HepG2 (cell line): Measurements from ENCODE around the gene SLC35F3. TPM values are rescaled to one million over a fixed set of nuclear protein-coding genes. Genes with fewer than 3 reads are reported as not detected.

Experiments used
- ATAC-seq: fragments of 200-7000 bp; cut with Tn5 transposase; 3 replicates; pipeline ENCODE4 v1.9.1; 2020; ENCODE audit warnings: mild to moderate bottlenecking, moderate library complexity
- BruUV-seq: library from RNA; stranded (reverse); fragments of 400-500 nt; replicated peaks from 2 replicates; lab custom pipeline; 2021; lab: Mats Ljungman, UMichigan
- CTCF ChIA-PET: fragments of 300-600 bp; formaldehyde crosslinking; extraction: SDS; loops from one replicate; lab custom pipeline; 2021; ENCODE audit warnings: low total read pairs, inconsistent platforms, low intra/inter-chr PET ratio; lab: Yijun Ruan, JAX
- POLR2A ChIA-PET: fragments of 350-600 bp; sonication (Branson Sonifier 250); formaldehyde crosslinking; loops from one replicate; lab custom pipeline; 2020; ENCODE audit warnings: antibody characterized with exemption, inconsistent platforms; lab: Yijun Ruan, JAX
- DNase-seq: peaks from one replicate; pipeline ENCODE4 v3.0.0-alpha.2; 2015; ENCODE audit warnings: low spot score
- FAIRE-seq: peaks from 3 replicates; lab custom pipeline; 2011; peaks lifted over from hg19 to GRCh38; lab: Jason Lieb, UNC
- H2AFZ ChIP-seq: one replicate; pipeline ENCODE4 v1.6.1; 2011; ENCODE audit warnings: low read length, inconsistent platforms
- H3K27ac ChIP-seq: fragments of 300-600 bp; 3 replicates; pipeline ENCODE4 v1.8.0; 2011; ENCODE audit warnings: mixed run types, mild to moderate bottlenecking, mixed read lengths, low read length, inconsistent platforms; ENCODE audit not compliant: insufficient read depth; ENCODE audit errors: extremely low read length
- H3K27me3 ChIP-seq, 2 experiments: fragments of 200-600 bp in 1 of 2; 2 replicates in 1 of 2; 3 replicates in 1 of 2; pipeline versions ENCODE4 v1.6.0 to v1.8.0; 2011; ENCODE audit warnings: low read length in 2 of 2, mild to moderate bottlenecking in 2 of 2, moderate library complexity in 2 of 2, inconsistent platforms in 1 of 2; ENCODE audit not compliant: insufficient read depth in 2 of 2, control insufficient read depth in 1 of 2
- H3K36me3 ChIP-seq, 2 experiments: fragments of 200-600 bp in 1 of 2; replicated peaks in 1 of 2; 2 replicates in 1 of 2; 3 replicates in 1 of 2; pipeline versions ENCODE4 v1.5.1 to v1.8.0; 2011; ENCODE audit warnings: low read length in 2 of 2, inconsistent platforms in 1 of 2; ENCODE audit not compliant: insufficient read depth in 2 of 2, control insufficient read depth in 1 of 2
- H3K4me1 ChIP-seq: 2 replicates; pipeline ENCODE4 v1.5.1; 2012; ENCODE audit warnings: low read length, inconsistent platforms; ENCODE audit not compliant: insufficient read depth
- H3K4me2 ChIP-seq: 2 replicates; pipeline ENCODE4 v1.6.0; 2011; ENCODE audit warnings: low read depth, low read length, inconsistent platforms
- H3K4me3 ChIP-seq, 3 experiments: fragments of 200-600 bp in 1 of 3; sonication (generic), shearing (Covaris generic) in 1 of 3; replicated peaks in 1 of 3; 2 replicates each; pipeline ENCODE4 v1.5.1; 2011 to 2016; ENCODE audit warnings: low read length in 3 of 3, inconsistent platforms in 2 of 3, low read depth in 2 of 3, mild to moderate bottlenecking in 2 of 3, control low read depth in 1 of 3, mixed read lengths in 1 of 3; ENCODE audit not compliant: insufficient read depth in 1 of 3
- H3K79me2 ChIP-seq: one replicate; pipeline ENCODE4 v1.6.1; 2011; ENCODE audit warnings: low read length, inconsistent platforms; ENCODE audit not compliant: insufficient read depth
- H3K9ac ChIP-seq: 2 replicates; pipeline ENCODE4 v1.6.0; 2011; ENCODE audit warnings: mild to moderate bottlenecking, low read depth, low read length, inconsistent platforms; ENCODE audit not compliant: insufficient read depth
- H3K9me3 ChIP-seq: 2 replicates; pipeline ENCODE4 v1.5.1; 2012; ENCODE audit warnings: mild to moderate bottlenecking, low read length
- H4K20me1 ChIP-seq: 2 replicates; pipeline ENCODE4 v1.6.0; 2011; ENCODE audit warnings: inconsistent platforms, mild to moderate bottlenecking, low read length, moderate library complexity; ENCODE audit not compliant: insufficient read depth
- GABPA ChIP-seq, 2 experiments: IDR thresholded peaks; 2 replicates each; pipeline ENCODE4 v1.6.1; 2011 to 2016; ENCODE audit warnings: low read depth in 2 of 2, low read length in 1 of 2, missing biosample characterization in 1 of 2, missing genetic modification characterization in 1 of 2
- GPN1 ChIP-seq: sonication (generic); formaldehyde crosslinking; IDR thresholded peaks from 2 replicates; pipeline ENCODE4 v1.5.1; 2020; ENCODE audit warnings: missing genetic modification reagents, borderline replicate concordance
- HHEX ChIP-seq: IDR thresholded peaks from 2 replicates; pipeline ENCODE4 v1.6.1; 2016; ENCODE audit warnings: control low read depth
- MTF1 ChIP-seq: sonication (generic); formaldehyde crosslinking; IDR thresholded peaks from 2 replicates; pipeline ENCODE4 v1.5.0; 2020; ENCODE audit warnings: missing genetic modification reagents
- PHF20 ChIP-seq: sonication (generic); formaldehyde crosslinking; IDR thresholded peaks from 2 replicates; pipeline ENCODE4 v1.5.0; 2020; ENCODE audit warnings: mild to moderate bottlenecking, missing genetic modification reagents
- RBM39 ChIP-seq: fragments of 200-400 bp; formaldehyde crosslinking; IDR thresholded peaks from one replicate; pipeline ENCODE4 v1.6.1; 2018; ENCODE audit warnings: antibody characterized with exemption, mild to moderate bottlenecking, low read depth, low read length; ENCODE audit not compliant: poor library complexity, severe bottlenecking
- STAT6 ChIP-seq: sonication (generic); formaldehyde crosslinking; IDR thresholded peaks from 2 replicates; pipeline ENCODE4 v1.4.0; 2020; ENCODE audit warnings: missing genetic modification reagents, mild to moderate bottlenecking, borderline replicate concordance
- ZNF451 ChIP-seq: sonication (generic); formaldehyde crosslinking; IDR thresholded peaks from 2 replicates; pipeline ENCODE4 v1.5.0; 2020; ENCODE audit warnings: mild to moderate bottlenecking, missing genetic modification reagents
- in situ Hi-C: cut with HindIII; loops from 2 replicates; pipeline ENCODE4 v1.10.0; 2017; ENCODE audit warnings: low pct_unique_long_range_greater_than_20kb; ENCODE audit not compliant: extremely low pct_ligation_motif_present
- intact Hi-C: fragments of 100-400 bp; cut with micrococcal nuclease; formaldehyde crosslinking; loops from one replicate; pipeline ENCODE4 v1.10.0; 2022; ENCODE audit not compliant: unreplicated experiment
- polyA plus RNA-seq, 8 experiments: library from polyadenylated mRNA; depleted of rRNA in 3 of 8; stranded (reverse) in 7 of 8; unstranded in 1 of 8; fragments of >200 nt; fragmentation: Illumina TruSeq in 4 of 8; extraction: Trizol in 4 of 8; gene quantifications; 2 replicates each; pipeline versions ENCODE4 v1.2.1 to v1.2.3, GENCODE V29; 2011 to 2016; ENCODE audit warnings: low read depth in 4 of 8, missing spikeins in 1 of 8, mixed read lengths in 1 of 8; ENCODE audit not compliant: insufficient read depth in 1 of 8
- total RNA-seq, 5 experiments: library from RNA; depleted of rRNA; stranded (reverse); fragments of >200 nt; fragmentation: Illumina TruSeq; extraction: Trizol; gene quantifications; 2 replicates each; pipeline ENCODE4 v1.2.3, GENCODE V29; 2016; ENCODE audit warnings: low read depth in 1 of 5
- TF ChIP-seq, protein P1 (sequence below): sonication (generic); formaldehyde crosslinking; IDR thresholded peaks from 2 replicates; pipeline ENCODE4 v1.8.0; 2022; ENCODE audit warnings: mild to moderate bottlenecking, missing genetic modification reagents, moderate library complexity
- TF ChIP-seq, protein P2 (sequence below): sonication (generic); formaldehyde crosslinking; IDR thresholded peaks from 2 replicates; pipeline ENCODE4 v1.4.0; 2020; ENCODE audit warnings: missing genetic modification reagents
- TF ChIP-seq, protein P3 (sequence below): sonication (generic); formaldehyde crosslinking; IDR thresholded peaks from 2 replicates; pipeline ENCODE4 v1.5.0; 2020; ENCODE audit warnings: mild to moderate bottlenecking, missing genetic modification reagents, borderline replicate concordance
- TF ChIP-seq, protein P4 (sequence below): sonication (generic); formaldehyde crosslinking; IDR thresholded peaks from 2 replicates; pipeline ENCODE4 v1.4.0; 2020; ENCODE audit warnings: missing genetic modification reagents; ENCODE audit errors: not compliant biosample characterization

SLC35F3 gene
- total and polyA plus RNA-seq, 2 of the 13 experiments (the other 11 are each of a cell fraction or from before 2014, with no cell fraction given): not detected

- no peak overlapping the region for H3K4me2 ChIP-seq
- POLR2A ChIA-PET: no interaction called here
- BruUV-seq: no TSS peak
- no peaks in the 10 kb centered on the region for H3K4me1 ChIP-seq
- no peaks in the 10 kb centered on the region for H3K27me3 ChIP-seq
- intact Hi-C loops (no loop called here), in situ Hi-C loops (no loop called here)
- ATAC-seq (no peak), FAIRE-seq (no peak), DNase-seq (no peak)
- no peak overlapping the region for H3K27ac ChIP-seq
- peaks cover 20% of the 10 kb centered on the region for H3K9me3 ChIP-seq
- CTCF ChIA-PET: no interaction called here
- no peaks in the 10 kb centered on the region for H3K36me3 ChIP-seq
- no peaks in the 10 kb centered on the region for H4K20me1 ChIP-seq
- H3K9ac ChIP-seq: no peak overlapping the region
- H2AFZ ChIP-seq: no peak overlapping the region
- no peaks in the 10 kb centered on the region for H3K79me2 ChIP-seq
- H3K4me3 ChIP-seq: no peak overlapping the region
- TF ChIP-seq GABPA (IDR thresholded peaks at IDR 0.05; ENCODE audit: low read depth, low read length): no peak
- TF ChIP-seq GABPA (CRISPR knock-in tag; IDR thresholded peaks at IDR 0.05; ENCODE audit: low read depth): no peak
- TF ChIP-seq, protein P1, sequence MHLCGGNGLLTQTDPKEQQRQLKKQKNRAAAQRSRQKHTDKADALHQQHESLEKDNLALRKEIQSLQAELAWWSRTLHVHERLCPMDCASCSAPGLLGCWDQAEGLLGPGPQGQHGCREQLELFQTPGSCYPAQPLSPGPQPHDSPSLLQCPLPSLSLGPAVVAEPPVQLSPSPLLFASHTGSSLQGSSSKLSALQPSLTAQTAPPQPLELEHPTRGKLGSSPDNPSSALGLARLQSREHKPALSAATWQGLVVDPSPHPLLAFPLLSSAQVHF (CRISPR knock-in tag): no peak
- no peak for TF ChIP-seq ZNF451 (CRISPR knock-in tag)
- TF ChIP-seq, protein P2, sequence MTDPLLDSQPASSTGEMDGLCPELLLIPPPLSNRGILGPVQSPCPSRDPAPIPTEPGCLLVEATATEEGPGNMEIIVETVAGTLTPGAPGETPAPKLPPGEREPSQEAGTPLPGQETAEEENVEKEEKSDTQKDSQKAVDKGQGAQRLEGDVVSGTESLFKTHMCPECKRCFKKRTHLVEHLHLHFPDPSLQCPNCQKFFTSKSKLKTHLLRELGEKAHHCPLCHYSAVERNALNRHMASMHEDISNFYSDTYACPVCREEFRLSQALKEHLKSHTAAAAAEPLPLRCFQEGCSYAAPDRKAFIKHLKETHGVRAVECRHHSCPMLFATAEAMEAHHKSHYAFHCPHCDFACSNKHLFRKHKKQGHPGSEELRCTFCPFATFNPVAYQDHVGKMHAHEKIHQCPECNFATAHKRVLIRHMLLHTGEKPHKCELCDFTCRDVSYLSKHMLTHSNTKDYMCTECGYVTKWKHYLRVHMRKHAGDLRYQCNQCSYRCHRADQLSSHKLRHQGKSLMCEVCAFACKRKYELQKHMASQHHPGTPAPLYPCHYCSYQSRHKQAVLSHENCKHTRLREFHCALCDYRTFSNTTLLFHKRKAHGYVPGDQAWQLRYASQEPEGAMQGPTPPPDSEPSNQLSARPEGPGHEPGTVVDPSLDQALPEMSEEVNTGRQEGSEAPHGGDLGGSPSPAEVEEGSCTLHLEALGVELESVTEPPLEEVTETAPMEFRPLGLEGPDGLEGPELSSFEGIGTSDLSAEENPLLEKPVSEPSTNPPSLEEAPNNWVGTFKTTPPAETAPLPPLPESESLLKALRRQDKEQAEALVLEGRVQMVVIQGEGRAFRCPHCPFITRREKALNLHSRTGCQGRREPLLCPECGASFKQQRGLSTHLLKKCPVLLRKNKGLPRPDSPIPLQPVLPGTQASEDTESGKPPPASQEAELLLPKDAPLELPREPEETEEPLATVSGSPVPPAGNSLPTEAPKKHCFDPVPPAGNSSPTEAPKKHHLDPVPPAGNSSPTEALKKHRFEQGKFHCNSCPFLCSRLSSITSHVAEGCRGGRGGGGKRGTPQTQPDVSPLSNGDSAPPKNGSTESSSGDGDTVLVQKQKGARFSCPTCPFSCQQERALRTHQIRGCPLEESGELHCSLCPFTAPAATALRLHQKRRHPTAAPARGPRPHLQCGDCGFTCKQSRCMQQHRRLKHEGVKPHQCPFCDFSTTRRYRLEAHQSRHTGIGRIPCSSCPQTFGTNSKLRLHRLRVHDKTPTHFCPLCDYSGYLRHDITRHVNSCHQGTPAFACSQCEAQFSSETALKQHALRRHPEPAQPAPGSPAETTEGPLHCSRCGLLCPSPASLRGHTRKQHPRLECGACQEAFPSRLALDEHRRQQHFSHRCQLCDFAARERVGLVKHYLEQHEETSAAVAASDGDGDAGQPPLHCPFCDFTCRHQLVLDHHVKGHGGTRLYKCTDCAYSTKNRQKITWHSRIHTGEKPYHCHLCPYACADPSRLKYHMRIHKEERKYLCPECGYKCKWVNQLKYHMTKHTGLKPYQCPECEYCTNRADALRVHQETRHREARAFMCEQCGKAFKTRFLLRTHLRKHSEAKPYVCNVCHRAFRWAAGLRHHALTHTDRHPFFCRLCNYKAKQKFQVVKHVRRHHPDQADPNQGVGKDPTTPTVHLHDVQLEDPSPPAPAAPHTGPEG (CRISPR knock-in tag): no peak
- TF ChIP-seq HHEX (CRISPR knock-in tag): no peak
- no peak for TF ChIP-seq STAT6 (CRISPR knock-in tag)
- no peak for TF ChIP-seq RBM39
- TF ChIP-seq, protein P3, sequence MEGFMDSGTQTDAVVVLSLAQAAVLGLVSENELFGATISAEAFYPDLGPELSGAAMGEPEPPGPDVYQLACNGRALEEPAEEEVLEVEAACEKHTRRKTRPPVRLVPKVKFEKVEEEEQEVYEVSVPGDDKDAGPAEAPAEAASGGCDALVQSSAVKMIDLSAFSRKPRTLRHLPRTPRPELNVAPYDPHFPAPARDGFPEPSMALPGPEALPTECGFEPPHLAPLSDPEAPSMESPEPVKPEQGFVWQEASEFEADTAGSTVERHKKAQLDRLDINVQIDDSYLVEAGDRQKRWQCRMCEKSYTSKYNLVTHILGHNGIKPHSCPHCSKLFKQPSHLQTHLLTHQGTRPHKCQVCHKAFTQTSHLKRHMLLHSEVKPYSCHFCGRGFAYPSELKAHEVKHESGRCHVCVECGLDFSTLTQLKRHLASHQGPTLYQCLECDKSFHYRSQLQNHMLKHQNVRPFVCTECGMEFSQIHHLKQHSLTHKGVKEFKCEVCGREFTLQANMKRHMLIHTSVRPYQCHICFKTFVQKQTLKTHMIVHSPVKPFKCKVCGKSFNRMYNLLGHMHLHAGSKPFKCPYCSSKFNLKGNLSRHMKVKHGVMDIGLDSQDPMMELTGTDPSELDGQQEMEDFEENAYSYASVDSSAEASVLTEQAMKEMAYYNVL: no peak
- no peak for TF ChIP-seq GPN1 (CRISPR knock-in tag)
- TF ChIP-seq PHF20 (CRISPR knock-in tag): no peak
- TF ChIP-seq, protein P4, sequence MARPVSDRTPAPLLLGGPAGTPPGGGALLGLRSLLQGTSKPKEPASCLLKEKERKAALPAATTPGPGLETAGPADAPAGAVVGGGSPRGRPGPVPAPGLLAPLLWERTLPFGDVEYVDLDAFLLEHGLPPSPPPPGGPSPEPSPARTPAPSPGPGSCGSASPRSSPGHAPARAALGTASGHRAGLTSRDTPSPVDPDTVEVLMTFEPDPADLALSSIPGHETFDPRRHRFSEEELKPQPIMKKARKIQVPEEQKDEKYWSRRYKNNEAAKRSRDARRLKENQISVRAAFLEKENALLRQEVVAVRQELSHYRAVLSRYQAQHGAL: no peak
- TF ChIP-seq MTF1 (CRISPR knock-in tag): no peak
Observed at GRCh38 chr1:234244482-234244881, 340.0 kb downstream of the SLC35F3 start.
